Large intestine (tissue), 12 donors: ENCODE data around the gene DNAH6. TPM values are rescaled to one million over a fixed set of nuclear protein-coding genes. Genes with fewer than 3 reads are reported as not detected.
"Not testable (repeated sequence)": the region's sequence is repeated elsewhere in the genome, so short reads cannot be mapped to it uniquely, and the experiment has no call there.

Source experiments
- DNase-seq, 2 donors: peaks; one replicate each; pipeline versions ENCODE4 v3.0.0 to v3.0.0-alpha.2; 2013
- H3K27ac ChIP-seq: one replicate; pipeline ENCODE4 v1.5.1; 2013; ENCODE audit warnings: low read length
- H3K27me3 ChIP-seq: 2 replicates; pipeline ENCODE4 v1.6.1; 2013; ENCODE audit warnings: low read length; ENCODE audit not compliant: control insufficient read depth, insufficient read depth
- H3K36me3 ChIP-seq: 2 replicates; pipeline ENCODE4 v1.6.1; 2013; ENCODE audit warnings: low read length; ENCODE audit not compliant: control insufficient read depth, insufficient read depth
- H3K4me1 ChIP-seq: one replicate; pipeline ENCODE4 v1.6.1; 2013; ENCODE audit warnings: low read length; ENCODE audit not compliant: control insufficient read depth, insufficient read depth
- H3K4me3 ChIP-seq: one replicate; pipeline ENCODE4 v1.5.1; 2013; ENCODE audit warnings: low read length
- H3K9me3 ChIP-seq: one replicate; pipeline ENCODE4 v1.6.1; 2013; ENCODE audit warnings: mild to moderate bottlenecking, low read depth, low read length, moderate library complexity; ENCODE audit not compliant: control insufficient read depth
- WGBS: methylation state at CpG from one replicate; pipeline ENCODE4 v1.1.5; 2013; ENCODE audit warnings: low lambda C conversion rate; ENCODE audit not compliant: insufficient coverage; 5-methylcytosine and 5-hydroxymethylcytosine counted together
- long read RNA-seq, 11 donors: transcript quantifications; one replicate each; lab custom pipeline, GENCODE V29; 2026
- polyA plus RNA-seq: library from polyadenylated mRNA; unstranded; fragments of 120-200 nt; gene quantifications from one replicate; pipeline ENCODE4 v1.2.1, GENCODE V29; 2013

DNAH6 gene, protein sequence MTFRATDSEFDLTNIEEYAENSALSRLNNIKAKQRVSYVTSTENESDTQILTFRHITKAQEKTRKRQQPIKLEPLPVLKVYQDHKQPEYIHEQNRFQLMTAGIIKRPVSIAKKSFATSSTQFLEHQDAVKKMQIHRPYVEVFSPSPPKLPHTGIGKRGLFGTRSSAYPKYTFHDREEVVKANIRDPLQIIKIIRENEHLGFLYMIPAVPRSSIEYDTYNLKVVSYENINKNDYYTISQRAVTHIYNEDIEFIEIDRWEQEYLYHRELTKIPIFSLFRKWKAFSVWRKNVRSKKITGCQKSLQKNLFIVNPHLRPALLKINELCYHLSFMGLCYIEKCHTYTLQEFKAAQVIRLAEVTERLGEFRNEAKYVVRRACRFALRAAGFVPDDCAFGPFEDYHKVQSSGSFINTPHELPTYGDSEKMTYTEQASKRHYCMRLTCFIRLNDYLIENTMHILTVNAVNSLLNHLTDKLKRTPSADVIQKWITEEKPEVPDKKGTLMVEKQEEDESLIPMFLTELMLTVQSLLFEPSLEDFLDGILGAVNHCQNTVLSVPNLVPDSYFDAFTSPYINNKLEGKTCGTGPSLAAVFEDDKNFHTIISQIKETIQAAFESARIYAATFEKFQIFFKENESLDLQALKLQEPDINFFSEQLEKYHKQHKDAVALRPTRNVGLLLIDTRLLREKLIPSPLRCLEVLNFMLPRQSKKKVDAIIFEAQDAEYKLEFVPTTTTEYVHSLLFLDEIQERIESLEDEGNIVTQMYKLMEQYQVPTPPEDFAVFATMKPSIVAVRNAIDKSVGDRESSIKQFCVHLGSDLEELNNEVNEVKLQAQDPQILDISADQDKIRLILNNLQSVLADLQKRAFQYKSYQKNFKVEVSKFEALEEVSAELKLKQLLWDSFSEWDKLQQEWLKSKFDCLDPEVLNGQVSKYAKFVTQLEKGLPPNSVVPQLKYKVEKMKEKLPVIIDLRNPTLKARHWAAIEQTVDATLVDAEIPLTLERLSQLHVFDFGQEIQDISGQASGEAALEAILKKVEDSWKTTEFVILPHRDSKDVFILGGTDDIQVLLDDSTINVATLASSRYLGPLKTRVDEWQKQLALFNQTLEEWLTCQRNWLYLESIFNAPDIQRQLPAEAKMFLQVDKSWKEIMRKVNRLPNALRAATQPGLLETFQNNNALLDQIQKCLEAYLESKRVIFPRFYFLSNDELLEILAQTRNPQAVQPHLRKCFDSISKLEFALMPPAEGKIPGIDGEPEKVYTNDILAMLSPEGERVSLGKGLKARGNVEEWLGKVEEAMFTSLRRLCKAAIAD (N-terminal part only)
- 1.6 TPM for polyA plus RNA-seq
- long read RNA-seq, donor 1, result 0 reads
- long read RNA-seq, donor 2, result 0 reads
- long read RNA-seq, donor 3, result 0 reads
- long read RNA-seq, donor 4, result 0 reads
- long read RNA-seq, donor 5, result 0 reads
- long read RNA-seq, donor 6, result 0 reads
- long read RNA-seq, donor 7, result 0 reads
- long read RNA-seq, donor 8, result 0 reads
- long read RNA-seq, donor 9, result 0 reads
- long read RNA-seq, donor 10, result 0 reads
- long read RNA-seq, donor 11, result 0 reads

DNA sequence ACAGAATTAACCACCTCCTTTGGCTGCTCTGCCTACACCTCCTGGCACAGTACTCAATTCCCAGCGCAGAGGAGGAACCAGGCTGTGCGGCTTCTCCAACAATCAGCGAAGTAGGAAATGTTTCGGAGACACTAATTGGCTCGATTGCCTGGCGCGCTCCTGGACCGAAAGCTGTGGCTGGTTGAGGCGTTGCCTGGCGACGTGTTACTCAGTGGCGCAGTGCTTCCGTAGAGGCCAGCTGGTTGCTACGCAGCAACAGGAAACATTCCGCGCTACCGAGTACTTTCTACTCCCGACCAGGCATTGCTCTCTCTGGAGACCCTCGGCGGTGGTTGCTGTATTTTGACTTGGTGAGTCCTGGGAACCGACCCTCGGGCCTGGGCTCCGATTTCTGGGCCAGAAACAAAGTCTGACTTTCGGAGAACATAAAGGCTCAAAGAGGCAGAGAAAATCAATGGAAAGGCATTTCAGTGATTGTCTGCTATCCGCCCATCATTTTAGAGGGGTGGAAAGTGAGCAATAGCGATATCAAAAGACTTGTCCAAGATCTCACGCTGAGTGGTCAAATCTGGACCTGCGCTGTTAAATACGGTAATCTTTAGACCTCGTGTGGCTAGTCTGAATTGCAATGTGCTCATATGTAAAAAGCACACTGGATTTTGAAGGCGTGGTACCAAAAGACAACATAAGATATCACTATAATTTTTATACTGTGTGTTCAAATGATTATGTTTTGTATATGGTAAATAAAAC lies at the start of gene DNAH6:
TSS of gene DNAH6 (plus strand) at position 265 of the 753 bp plus-strand sequence. CDS start 1,329 bp downstream, outside the sequence.
- WGBS, result no CpG with 5 or more reads among the region's 31 CpGs
- Histone ChIP-seq H3K27me3 (no peaks in the 10 kb centered on the region), H3K4me1 (peaks cover 2% of the 10 kb centered on the region), H3K36me3 (no peaks in the 10 kb centered on the region), H3K9me3 (peaks cover 1% of the 10 kb centered on the region), H3K27ac (peak within 1 kb of the TSS; percentile 10), H3K4me3 (peak within 1 kb of the TSS; percentile 57)
- DNase-seq, result peak; percentile 92 to 96

DNA sequence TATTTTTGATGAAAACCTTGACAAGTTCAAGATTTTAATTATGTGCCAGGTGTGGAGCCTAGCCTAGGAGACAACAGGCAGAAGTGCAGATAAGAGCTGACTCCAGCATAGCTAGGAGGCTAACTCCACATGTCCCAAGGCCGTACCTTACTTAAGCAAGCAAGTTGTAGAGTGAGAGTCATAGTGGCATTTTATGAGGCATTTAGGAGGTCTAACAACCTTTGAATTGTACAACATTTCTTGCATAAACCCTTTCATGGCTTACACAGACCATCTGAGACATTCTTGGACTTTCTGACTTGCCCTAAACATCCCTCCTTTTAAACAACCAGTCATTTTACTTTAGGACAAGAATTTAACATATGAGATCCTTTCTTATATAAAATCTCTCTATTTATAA lies 48.9 kb upstream of the DNAH6 start:
- no CpG with 5 or more reads among the region's 1 CpG for WGBS
- Histone ChIP-seq H3K27me3 (no peaks in the 10 kb centered on the region), H3K4me3 (no peak overlapping the region), H3K36me3 (no peaks in the 10 kb centered on the region), H3K27ac (no peak overlapping the region), H3K4me1 (peaks cover 8% of the 10 kb centered on the region), H3K9me3 (peaks cover 9% of the 10 kb centered on the region)
- no peak for DNase-seq

DNA sequence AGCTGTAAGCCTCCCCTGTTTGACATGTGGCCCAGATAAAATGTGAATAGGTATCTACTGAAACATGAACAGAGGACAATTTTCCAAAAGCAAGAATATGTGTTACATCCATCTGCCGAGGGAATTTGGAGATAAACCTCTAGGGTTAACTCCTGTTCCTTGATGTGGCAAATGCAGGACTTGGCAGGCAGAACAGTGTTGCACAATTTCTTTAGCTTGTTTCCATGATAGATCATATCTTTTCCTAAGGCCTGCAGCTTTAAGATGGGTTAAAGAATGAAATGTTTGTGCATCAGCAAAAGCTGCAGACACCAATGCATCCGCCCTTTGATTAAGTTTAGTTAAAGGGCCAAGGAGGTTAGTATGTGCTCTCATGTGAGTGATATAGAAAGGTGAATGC lies 43.9 kb upstream of the DNAH6 start:
- H3K36me3 ChIP-seq, H3K4me3 ChIP-seq, H3K27me3 ChIP-seq, H3K4me1 ChIP-seq, DNase-seq, H3K27ac ChIP-seq: not testable (repeated sequence)
- H3K9me3 ChIP-seq, result peaks cover 15% of the 10 kb centered on the region
- WGBS, result no CpG with 5 or more reads among the region's 2 CpGs

DNA sequence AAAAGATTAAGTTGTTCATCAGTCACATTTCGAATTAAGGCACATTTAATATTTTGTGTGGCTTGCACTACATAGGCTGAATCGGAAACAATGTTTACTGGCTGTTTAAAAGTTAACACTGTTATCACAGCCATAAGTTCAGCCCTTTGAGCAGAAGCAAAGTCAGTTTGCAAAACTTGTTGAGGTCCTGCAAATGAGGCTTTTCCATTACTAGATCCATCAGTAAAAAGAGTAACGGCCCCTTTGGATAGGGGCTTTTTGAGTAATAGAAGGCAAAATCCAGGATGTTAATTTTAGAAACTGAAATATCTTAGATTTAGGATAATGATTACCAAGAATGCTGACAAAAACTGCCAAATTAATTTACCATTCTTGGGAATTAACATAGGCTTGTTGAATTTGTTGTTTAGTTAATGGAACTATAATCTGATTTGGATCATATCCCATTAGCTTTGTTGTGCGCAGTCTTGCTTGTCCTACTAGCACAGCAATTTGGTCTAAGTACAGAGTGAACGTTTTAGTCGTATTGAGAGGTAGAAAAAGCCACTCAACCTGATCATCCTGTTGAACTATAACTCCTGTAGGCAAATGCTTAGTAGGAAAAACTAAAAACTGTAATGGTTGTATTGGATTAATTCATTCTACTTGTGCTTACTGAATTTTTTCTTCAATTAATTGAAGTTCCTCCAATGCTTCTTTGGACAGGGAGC lies 43.3 kb upstream of the DNAH6 start:
- Histone ChIP-seq H3K27ac (no peak overlapping the region), H3K36me3 (no peaks in the 10 kb centered on the region)

DNA sequence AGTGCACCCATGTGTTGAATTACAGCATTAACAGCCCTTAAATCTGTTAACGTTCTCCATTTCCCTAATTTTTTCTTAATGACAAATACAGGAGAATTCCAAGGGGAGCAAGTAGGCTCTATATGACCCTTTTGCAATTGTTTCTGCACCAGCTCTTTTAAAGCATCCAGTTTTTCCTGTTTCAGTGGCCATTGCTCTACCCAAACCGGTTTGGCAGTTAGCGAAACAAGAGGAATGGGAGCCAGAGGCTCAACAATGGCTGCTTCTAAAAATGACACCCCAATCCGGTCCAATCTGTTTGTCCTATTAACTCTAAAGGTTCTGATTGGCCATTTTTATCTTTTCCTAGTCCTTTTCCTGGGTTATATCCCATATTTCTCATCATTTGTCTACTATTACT lies 42.1 kb upstream of the DNAH6 start:
- Histone ChIP-seq H3K36me3 (no peaks in the 10 kb centered on the region), H3K4me3 (no peak overlapping the region), H3K4me1 (no peaks in the 10 kb centered on the region), H3K9me3 (peaks cover 14% of the 10 kb centered on the region), H3K27ac (no peak overlapping the region), H3K27me3 (no peaks in the 10 kb centered on the region)
- WGBS, result no CpG with 5 or more reads among the region's 4 CpGs
- no peak for DNase-seq

More for the DNA sequence above, 43.3 kb upstream of the DNAH6 start:
- no CpG with 5 or more reads among the region's 6 CpGs for WGBS
- no peak for DNase-seq
- Histone ChIP-seq H3K27me3 (no peaks in the 10 kb centered on the region), H3K4me3 (no peak overlapping the region), H3K9me3 (peaks cover 19% of the 10 kb centered on the region), H3K4me1 (no peaks in the 10 kb centered on the region)

DNA sequence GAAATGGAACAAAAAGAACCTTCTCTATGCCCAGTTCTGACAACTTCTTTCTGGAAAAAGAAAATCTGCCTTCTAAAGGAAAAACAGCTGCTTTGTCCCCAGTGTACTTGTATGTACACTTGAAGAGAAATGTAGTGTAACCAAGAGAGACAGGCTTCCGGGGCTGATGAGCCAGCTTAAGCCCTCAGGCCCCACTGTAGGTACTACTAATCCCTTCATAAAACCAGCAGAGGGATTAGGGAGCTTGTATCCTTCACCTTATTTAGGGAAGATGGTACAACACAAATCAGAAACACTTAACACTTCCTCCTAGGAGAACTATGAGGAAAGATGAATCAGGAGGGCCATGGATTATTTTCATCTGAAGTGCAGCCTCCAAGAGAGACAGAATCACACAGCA lies 38.4 kb upstream of the DNAH6 start:
- H3K27ac ChIP-seq, result no peak overlapping the region

DNA sequence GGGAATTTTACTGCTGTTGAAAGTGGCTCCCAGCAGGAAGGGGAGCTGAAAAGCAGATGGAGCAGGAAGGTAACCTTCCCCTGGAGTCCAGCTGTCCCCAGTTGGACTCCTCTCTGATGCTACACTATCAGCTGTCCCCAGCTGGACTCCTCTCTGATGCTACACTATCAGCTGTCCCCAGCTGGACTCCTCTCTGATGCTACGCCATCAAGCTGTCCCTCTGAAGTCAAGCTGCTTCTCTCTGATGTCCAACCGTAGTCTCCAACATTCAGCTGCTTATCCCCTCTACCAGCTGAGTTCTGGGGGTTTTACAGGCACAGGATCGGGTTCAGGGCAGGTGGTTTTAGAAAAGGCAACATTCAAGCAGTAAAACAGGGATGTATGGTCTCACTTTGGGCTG lies 37.4 kb upstream of the DNAH6 start:
- DNase-seq, result no peak
- WGBS, result no CpG with 5 or more reads among the region's 3 CpGs
- no peaks in the 10 kb centered on the region for H3K27me3 ChIP-seq
- no peak overlapping the region for H3K27ac ChIP-seq
- no peak overlapping the region for H3K4me3 ChIP-seq
- H3K36me3 ChIP-seq, result no peaks in the 10 kb centered on the region
- H3K4me1 ChIP-seq, result no peaks in the 10 kb centered on the region
- H3K9me3 ChIP-seq, result peaks cover 10% of the 10 kb centered on the region

More for the DNA sequence above, 38.4 kb upstream of the DNAH6 start:
- H3K4me1 ChIP-seq, result no peaks in the 10 kb centered on the region
- no peaks in the 10 kb centered on the region for H3K36me3 ChIP-seq
- WGBS, result no CpG with 5 or more reads among the region's 1 CpG
- H3K4me3 ChIP-seq, result no peak overlapping the region
- DNase-seq, result no peak
- no peaks in the 10 kb centered on the region for H3K27me3 ChIP-seq
- peaks cover 10% of the 10 kb centered on the region for H3K9me3 ChIP-seq

DNA sequence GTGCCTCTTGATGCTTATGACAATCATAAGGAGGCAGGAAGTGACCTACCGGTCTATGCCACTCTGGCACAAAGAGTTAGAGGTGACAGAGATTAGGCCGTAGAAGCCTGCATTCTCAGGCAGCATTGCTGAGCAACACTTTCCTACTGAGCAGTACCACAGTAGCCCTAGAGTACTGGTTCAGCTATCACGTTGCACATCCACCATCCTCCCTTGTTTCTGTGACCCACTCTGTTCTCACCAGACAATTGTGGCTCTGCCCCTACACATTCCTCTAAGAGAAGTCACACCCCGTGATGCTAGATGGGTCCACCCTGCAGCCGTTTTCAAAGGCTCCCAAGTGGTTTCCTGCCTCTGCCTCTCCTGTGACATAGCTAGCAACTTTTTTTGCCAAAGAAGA lies 34.6 kb upstream of the DNAH6 start:
- Histone ChIP-seq H3K4me3 (no peak overlapping the region), H3K9me3 (peaks cover 9% of the 10 kb centered on the region), H3K36me3 (no peaks in the 10 kb centered on the region), H3K4me1 (peaks cover 13% of the 10 kb centered on the region), H3K27ac (no peak overlapping the region), H3K27me3 (no peaks in the 10 kb centered on the region)
- no CpG with 5 or more reads among the region's 5 CpGs for WGBS
- no peak for DNase-seq

DNA sequence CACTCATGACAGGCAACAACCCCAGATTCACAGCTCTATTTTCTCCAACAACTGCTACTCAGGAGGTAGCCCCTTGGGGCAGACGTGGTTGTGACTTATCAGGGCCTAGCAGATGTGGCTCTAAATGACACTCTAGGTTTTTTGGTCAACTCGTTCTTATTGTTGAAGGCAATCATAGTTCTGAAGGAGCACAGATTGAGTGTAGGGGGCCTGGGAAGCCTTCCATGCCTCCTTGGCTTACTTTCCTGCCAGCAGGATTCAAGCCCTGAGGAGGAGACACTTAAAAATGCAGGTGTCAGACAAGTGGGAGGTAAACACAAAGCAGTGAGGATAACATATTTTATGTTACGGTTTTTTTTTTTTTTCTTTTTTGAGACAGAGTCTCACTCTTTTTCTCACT lies 33.7 kb upstream of the DNAH6 start:
- H3K36me3 ChIP-seq, result no peaks in the 10 kb centered on the region
- H3K4me3 ChIP-seq, result no peak overlapping the region
- H3K4me1 ChIP-seq, result peaks cover 22% of the 10 kb centered on the region
- no peaks in the 10 kb centered on the region for H3K27me3 ChIP-seq
- no peak for DNase-seq
- no peak overlapping the region for H3K27ac ChIP-seq
- H3K9me3 ChIP-seq, result peaks cover 2% of the 10 kb centered on the region
- 86% methylated on average over 1 of the region's 3 CpGs for WGBS
